GM23248 (cell line): ENCODE results near the gene ZNF521. TPM values are rescaled to one million over a fixed set of nuclear protein-coding genes. Genes with fewer than 3 reads are reported as not detected.

Experiments
- DNase-seq: peaks from one replicate; pipeline ENCODE4 v3.0.0-alpha.2; 2015
- H2AFZ ChIP-seq: fragments of 200-600 bp; sonication (generic); 2 replicates; pipeline ENCODE4 v1.6.1; 2016; ENCODE audit warnings: antibody characterized with exemption
- H3F3A ChIP-seq: fragments of 200-600 bp; sonication (generic); 2 replicates; pipeline ENCODE4 v1.6.1; 2016; ENCODE audit warnings: mild to moderate bottlenecking, antibody characterized with exemption, mixed run types; ENCODE audit not compliant: insufficient read depth
- H3K27ac ChIP-seq: fragments of 200-600 bp; sonication (generic); 2 replicates; pipeline ENCODE4 v1.5.1; 2016; ENCODE audit warnings: mild to moderate bottlenecking
- H3K27me3 ChIP-seq: fragments of 200-600 bp; sonication (generic); replicated peaks from 2 replicates; pipeline ENCODE4 v1.6.1; 2016; ENCODE audit warnings: mild to moderate bottlenecking; ENCODE audit not compliant: insufficient read depth
- H3K36me3 ChIP-seq: fragments of 200-600 bp; sonication (generic); 2 replicates; pipeline ENCODE4 v1.6.1; 2016; ENCODE audit warnings: low read depth, mild to moderate bottlenecking
- H3K4me1 ChIP-seq: fragments of 200-600 bp; sonication (generic); 2 replicates; pipeline ENCODE4 v1.6.1; 2016; ENCODE audit warnings: mild to moderate bottlenecking; ENCODE audit not compliant: insufficient read depth
- H3K4me2 ChIP-seq: fragments of 200-600 bp; sonication (generic); one replicate; pipeline ENCODE4 v1.6.1; 2016; ENCODE audit warnings: mild to moderate bottlenecking; ENCODE audit not compliant: unreplicated experiment
- H3K4me3 ChIP-seq: fragments of 200-600 bp; sonication (generic); 2 replicates; pipeline ENCODE4 v1.5.1; 2016; ENCODE audit warnings: mild to moderate bottlenecking
- H3K79me2 ChIP-seq: fragments of 200-600 bp; sonication (generic); 2 replicates; pipeline ENCODE4 v1.6.1; 2016; ENCODE audit warnings: mild to moderate bottlenecking; ENCODE audit not compliant: insufficient read depth
- H3K9ac ChIP-seq: fragments of 200-600 bp; sonication (generic); 2 replicates; pipeline ENCODE4 v1.6.1; 2016; ENCODE audit warnings: mild to moderate bottlenecking
- H3K9me2 ChIP-seq: fragments of 200-600 bp; sonication (generic); 2 replicates; pipeline ENCODE4 v1.6.1; 2016; ENCODE audit warnings: mixed run types, mild to moderate bottlenecking, moderate library complexity; ENCODE audit not compliant: insufficient read depth
- H3K9me3 ChIP-seq: fragments of 200-600 bp; sonication (generic); one replicate; pipeline ENCODE4 v1.6.1; 2017; ENCODE audit warnings: low read depth
- H4K20me1 ChIP-seq: fragments of 200-600 bp; sonication (generic); 2 replicates; pipeline ENCODE4 v1.6.0; 2016; ENCODE audit not compliant: insufficient read depth
- EZH2 ChIP-seq: fragments of 200-600 bp; sonication (generic); IDR thresholded peaks from 2 replicates; pipeline ENCODE4 v1.6.1; 2018; ENCODE audit warnings: antibody characterized with exemption, mild to moderate bottlenecking; ENCODE audit not compliant: insufficient read depth, poor library complexity, severe bottlenecking
- EZH2phosphoT487 ChIP-seq: fragments of 200-600 bp; sonication (generic); IDR thresholded peaks from 2 replicates; pipeline ENCODE4 v1.6.1; 2018; ENCODE audit warnings: antibody characterized with exemption, moderate library complexity, mild to moderate bottlenecking, low read depth; ENCODE audit not compliant: insufficient read depth
- WGBS, 2 experiments: methylation state at CpG; one replicate each; pipeline ENCODE4 v1.1.6; 2015 to 2017; ENCODE audit warnings: low lambda C conversion rate in 2 of 2, low coverage in 1 of 2; ENCODE audit errors: missing lambda C conversion rate in 2 of 2; 5-methylcytosine and 5-hydroxymethylcytosine counted together
- in situ Hi-C: fragments of 300-500 bp; cut with MboI; formaldehyde crosslinking; loops from 2 replicates; pipeline ENCODE4 v1.15.0; 2020
- polyA plus RNA-seq: library from polyadenylated mRNA; unstranded; fragments of >200 nt; fragmentation: Nextera tagmentation; extraction: Ambion mirVana; gene quantifications from 2 replicates; pipeline ENCODE4 v1.2.1, GENCODE V29; 2016
- total RNA-seq: library from RNA; depleted of rRNA; stranded (reverse); fragments of >200 nt; shearing (Covaris generic); gene quantifications from 2 replicates; pipeline ENCODE4 v1.2.3, GENCODE V29; 2014

ZNF521 gene
- total and polyA plus RNA-seq, 2 experiments from 2014 or later, result 7.8 to 17.9 TPM

DNA sequence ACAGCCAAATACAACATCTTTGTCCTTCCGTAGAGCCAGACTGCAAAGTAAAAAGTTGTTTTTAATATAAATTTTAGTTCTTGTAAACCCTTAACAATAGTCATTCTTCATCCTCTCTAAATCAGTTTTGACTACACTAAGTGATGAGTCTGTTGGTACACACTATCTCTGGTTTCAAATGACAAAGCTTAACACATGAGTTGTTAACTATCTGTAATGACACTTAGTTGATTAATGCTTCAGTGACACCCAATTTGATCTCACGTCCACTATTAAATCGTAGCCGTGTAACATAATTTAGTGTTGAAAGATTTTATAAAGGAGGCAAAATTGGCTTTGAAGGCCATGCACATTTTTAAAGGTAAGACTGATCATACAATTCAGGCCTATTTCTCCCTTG, 181.6 kb downstream of the ZNF521 start:
- H2AFZ ChIP-seq, result no peak overlapping the region
- no peaks in the 10 kb centered on the region for H3K36me3 ChIP-seq
- in situ Hi-C loops, result no loop called here
- H3K9ac ChIP-seq, result no peak overlapping the region
- no peaks in the 10 kb centered on the region for H3K9me3 ChIP-seq
- H3F3A ChIP-seq, result no peaks in the 10 kb centered on the region
- WGBS, 2 experiments, result 95 to 96% methylated on average over 4 of the region's 4 CpGs
- H3K27me3 ChIP-seq, result no peaks in the 10 kb centered on the region
- H3K9me2 ChIP-seq, result no peaks in the 10 kb centered on the region
- no peak for DNase-seq
- H3K79me2 ChIP-seq, result no peaks in the 10 kb centered on the region
- no peak overlapping the region for H3K4me3 ChIP-seq
- no peak overlapping the region for H3K4me2 ChIP-seq
- peaks cover 19% of the 10 kb centered on the region for H3K4me1 ChIP-seq
- no peak for TF ChIP-seq EZH2phosphoT487
- TF ChIP-seq EZH2, result no peak
- H4K20me1 ChIP-seq, result no peaks in the 10 kb centered on the region
- no peak overlapping the region for H3K27ac ChIP-seq

- no peaks in the 10 kb centered on the region for H3K9me3 ChIP-seq
- H3K9ac ChIP-seq, result no peak overlapping the region
- H3K79me2 ChIP-seq, result no peaks in the 10 kb centered on the region
- H3F3A ChIP-seq, result no peaks in the 10 kb centered on the region
- H3K36me3 ChIP-seq, result no peaks in the 10 kb centered on the region
- WGBS, 2 experiments, result 0 to 6% methylated on average over 1 of the region's 1 CpG
- H3K27me3 ChIP-seq, result no peaks in the 10 kb centered on the region
- no peak overlapping the region for H3K27ac ChIP-seq
- in situ Hi-C loops, result no loop called here
- H3K4me1 ChIP-seq, result peaks cover 24% of the 10 kb centered on the region
- TF ChIP-seq EZH2phosphoT487, result no peak
- no peak for TF ChIP-seq EZH2
- H3K4me2 ChIP-seq, result peak overlapping the region; percentile 6
- no peaks in the 10 kb centered on the region for H4K20me1 ChIP-seq
- no peak overlapping the region for H2AFZ ChIP-seq
- H3K4me3 ChIP-seq, result no peak overlapping the region
- DNase-seq, result peak; percentile 52
- no peaks in the 10 kb centered on the region for H3K9me2 ChIP-seq
Observed at GRCh38 chr18:25169701-25170100, 182.3 kb downstream of the ZNF521 start.

DNA sequence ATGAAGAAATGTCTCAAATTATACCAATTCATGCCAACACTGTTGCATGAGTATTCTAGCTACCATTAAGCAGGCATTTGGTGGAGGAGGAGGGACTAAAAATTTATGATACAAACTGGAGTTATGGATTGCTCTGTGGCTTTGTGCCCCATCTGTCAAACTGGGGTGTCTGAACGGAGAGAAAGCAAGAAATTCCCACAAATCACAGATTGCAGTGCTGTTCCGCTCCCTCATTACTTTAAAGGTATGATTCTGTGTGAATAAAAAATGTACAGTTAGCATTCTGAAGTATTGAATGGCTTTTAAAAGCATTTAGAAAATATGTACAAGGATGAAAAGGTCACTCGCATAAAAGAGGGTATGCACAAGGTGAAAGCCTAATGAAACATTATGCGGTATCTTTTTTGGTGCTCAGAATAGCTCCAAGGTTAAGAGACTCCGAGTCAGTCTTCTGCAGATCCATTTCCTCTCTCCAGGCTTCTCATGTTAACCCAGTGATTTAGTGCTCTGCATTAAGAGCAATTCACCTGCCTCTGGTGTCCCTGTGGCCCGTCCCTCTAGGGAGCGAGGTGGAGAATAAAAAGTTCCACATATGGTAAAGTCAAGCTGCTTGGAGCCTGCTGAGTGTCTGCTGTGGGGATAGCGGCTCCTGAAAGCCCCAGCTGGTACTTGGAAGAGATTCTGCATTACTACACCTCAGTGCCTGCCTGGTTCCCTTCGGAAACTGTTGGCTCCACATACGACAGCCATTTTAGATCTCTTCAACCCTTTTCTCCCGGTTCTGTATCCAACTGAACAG, 184.2 kb downstream of the ZNF521 start:
- H3K36me3 ChIP-seq, result no peaks in the 10 kb centered on the region
- no peak for DNase-seq
- no peak overlapping the region for H3K27ac ChIP-seq
- no peaks in the 10 kb centered on the region for H4K20me1 ChIP-seq
- no peaks in the 10 kb centered on the region for H3K9me3 ChIP-seq
- in situ Hi-C loops, result no loop called here
- no peak overlapping the region for H3K9ac ChIP-seq
- no peak overlapping the region for H3K4me3 ChIP-seq
- no peak for TF ChIP-seq EZH2phosphoT487
- no peak for TF ChIP-seq EZH2
- H3K9me2 ChIP-seq, result no peaks in the 10 kb centered on the region
- WGBS, 2 experiments, result 94% methylated on average over 11 of the region's 11 CpGs
- no peaks in the 10 kb centered on the region for H3F3A ChIP-seq
- H2AFZ ChIP-seq, result no peak overlapping the region
- no peaks in the 10 kb centered on the region for H3K27me3 ChIP-seq
- no peak overlapping the region for H3K4me2 ChIP-seq
- no peaks in the 10 kb centered on the region for H3K79me2 ChIP-seq
- H3K4me1 ChIP-seq, result peaks cover 24% of the 10 kb centered on the region

DNA sequence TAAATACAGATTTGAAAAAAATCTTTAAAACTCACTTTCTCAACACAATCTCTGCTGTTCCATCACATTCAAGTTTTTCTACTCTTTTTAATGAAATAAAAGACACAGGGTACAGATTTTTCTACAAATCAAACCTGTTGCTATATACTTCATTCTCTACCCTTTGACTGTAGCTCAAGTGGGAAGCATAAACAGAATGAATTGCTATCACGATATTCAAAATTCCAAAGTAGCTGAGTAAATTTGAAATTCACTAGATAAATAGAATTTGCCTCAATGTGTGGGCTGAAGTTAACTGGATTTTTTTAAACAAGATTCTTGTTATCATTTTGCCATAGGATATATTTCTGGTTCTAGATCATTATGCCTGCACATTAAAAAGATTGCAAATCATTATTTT, 185.9 kb downstream of the ZNF521 start:
- peaks cover 24% of the 10 kb centered on the region for H3K4me1 ChIP-seq
- H3F3A ChIP-seq, result no peaks in the 10 kb centered on the region
- H3K4me2 ChIP-seq, result no peak overlapping the region
- H4K20me1 ChIP-seq, result no peaks in the 10 kb centered on the region
- DNase-seq, result no peak
- no peak overlapping the region for H3K27ac ChIP-seq
- no peak overlapping the region for H3K4me3 ChIP-seq
- H3K79me2 ChIP-seq, result no peaks in the 10 kb centered on the region
- H3K9me3 ChIP-seq, result no peaks in the 10 kb centered on the region
- WGBS, 2 experiments, result 85 to 94% methylated on average over 1 of the region's 1 CpG
- no peak overlapping the region for H3K9ac ChIP-seq
- H2AFZ ChIP-seq, result no peak overlapping the region
- H3K9me2 ChIP-seq, result no peaks in the 10 kb centered on the region
- H3K27me3 ChIP-seq, result no peaks in the 10 kb centered on the region
- in situ Hi-C loops, result no loop called here
- H3K36me3 ChIP-seq, result no peaks in the 10 kb centered on the region
- TF ChIP-seq EZH2, result no peak
